ENCODE measurements around the gene YTHDC1. TPM values are rescaled to one million over a fixed set of nuclear protein-coding genes. Genes with fewer than 3 reads are reported as not detected.
"Not testable (repeated sequence)": the region's sequence is repeated elsewhere in the genome, so short reads cannot be mapped to it uniquely, and the experiment has no call there.

The YTHDC1 gene
- polyA plus RNA-seq, 1 experiment = 21.6 TPM

- no peak for TF ChIP-seq CTCF (IDR thresholded peaks at IDR 0.05; ENCODE audit: insufficient read depth, low read depth, low read length)
- ChIA-PET CTCF (no interaction called here), POLR2A (no interaction called here)
- no peak for DNase-seq (ENCODE audit: low read depth)
- Histone ChIP-seq H3K36me3 (ENCODE audit: control insufficient read depth, insufficient read depth, low read length) (no peaks in the 10 kb centered on the region), H3K27me3 (ENCODE audit: control insufficient read depth, insufficient read depth, low read length) (peaks cover 2% of the 10 kb centered on the region; the same call in 1 of the 2 replicates), H3K4me3 (ENCODE audit: low read depth, low read length) (no peak overlapping the region)
Measured at GRCh38 chr4:68283095-68283494, 66.8 kb downstream of the YTHDC1 start.

GRCh38 chr4:68281796-68282740 lies 67.8 kb downstream of the YTHDC1 start:
- H3K27me3 ChIP-seq (ENCODE audit: control insufficient read depth, insufficient read depth, low read length); CTCF ChIA-PET; POLR2A ChIA-PET; H3K4me3 ChIP-seq (ENCODE audit: low read depth, low read length); H3K36me3 ChIP-seq (ENCODE audit: control insufficient read depth, insufficient read depth, low read length); DNase-seq (ENCODE audit: low read depth): not testable (repeated sequence)

GRCh38 chr4:68278029-68278428 lies 71.9 kb downstream of the YTHDC1 start:
- H3K36me3 ChIP-seq (ENCODE audit: control insufficient read depth, insufficient read depth, low read length) = no peaks in the 10 kb centered on the region
- no peak for DNase-seq (ENCODE audit: low read depth)
- no peak for TF ChIP-seq CTCF (IDR thresholded peaks at IDR 0.05; ENCODE audit: insufficient read depth, low read depth, low read length)
- H3K4me3 ChIP-seq (ENCODE audit: low read depth, low read length) = no peak overlapping the region
- CTCF ChIA-PET = interaction anchor here (0.7 kb wide), 1 partner anchor 398 kb away, joined by 3 read pairs; no protein-coding TSS in a partner anchor
- H3K27me3 ChIP-seq (ENCODE audit: control insufficient read depth, insufficient read depth, low read length) = no peaks in the 10 kb centered on the region
- POLR2A ChIA-PET = no interaction called here

- DNase-seq (ENCODE audit: low read depth) = no peak
- Histone ChIP-seq H3K36me3 (ENCODE audit: control insufficient read depth, insufficient read depth, low read length) (no peaks in the 10 kb centered on the region), H3K27me3 (ENCODE audit: control insufficient read depth, insufficient read depth, low read length) (no peaks in the 10 kb centered on the region), H3K4me3 (ENCODE audit: low read depth, low read length) (no peak overlapping the region)
- CTCF ChIA-PET = interaction anchor here (0.7 kb wide), 1 partner anchor 399 kb away, joined by 3 read pairs; no protein-coding TSS in a partner anchor
- no peak for TF ChIP-seq CTCF (IDR thresholded peaks at IDR 0.05; ENCODE audit: insufficient read depth, low read depth, low read length)
- POLR2A ChIA-PET = no interaction called here
Measured at GRCh38 chr4:68277627-68278026, 72.3 kb downstream of the YTHDC1 start.

GRCh38 chr4:68272860-68273259 lies 77.0 kb downstream of the YTHDC1 start:
- POLR2A ChIA-PET = no interaction called here
- no peak for TF ChIP-seq CTCF (IDR thresholded peaks at IDR 0.05; ENCODE audit: insufficient read depth, low read depth, low read length)
- no peaks in the 10 kb centered on the region for H3K27me3 ChIP-seq (ENCODE audit: control insufficient read depth, insufficient read depth, low read length)
- DNase-seq (ENCODE audit: low read depth) = no peak
- CTCF ChIA-PET = interaction anchor here (1.2 to 3.8 kb wide), 4 partner anchors 15 to 103 kb away, joined by 3 to 66 read pairs (median 12); no protein-coding TSS in a partner anchor
- no peak overlapping the region for H3K4me3 ChIP-seq (ENCODE audit: low read depth, low read length)
- H3K36me3 ChIP-seq (ENCODE audit: control insufficient read depth, insufficient read depth, low read length) = no peaks in the 10 kb centered on the region
